SK-N-SH (cell line): ENCODE measurements around the gene SLC25A29.

Experiments used
- GABPA ChIP-seq: IDR thresholded peaks from 2 replicates; pipeline ENCODE4 v1.4.0; 2012; ENCODE audit warnings: low read depth, mild to moderate bottlenecking
- RAD21 ChIP-seq: IDR thresholded peaks from 2 replicates; pipeline ENCODE4 v1.6.1; 2012; ENCODE audit warnings: mild to moderate bottlenecking, low read length
- TF ChIP-seq, protein P1 (sequence below): fragments of 150-350 bp; IDR thresholded peaks from 2 replicates; pipeline ENCODE4 v1.6.1; 2017; ENCODE audit warnings: antibody characterized with exemption, low read length, low read depth, borderline replicate concordance
- TF ChIP-seq, protein P2 (sequence below): fragments of 200-600 bp; sonication (generic); IDR thresholded peaks from 2 replicates; pipeline ENCODE4 v1.6.1; 2017; ENCODE audit warnings: antibody characterized with exemption, mild to moderate bottlenecking, moderate library complexity

GRCh38 chr14:100271247-100271939 is 34.9 kb downstream of the SLC25A29 start:
- no peak for TF ChIP-seq GABPA
- peak; percentile 57 for TF ChIP-seq RAD21
- TF ChIP-seq, protein P1, sequence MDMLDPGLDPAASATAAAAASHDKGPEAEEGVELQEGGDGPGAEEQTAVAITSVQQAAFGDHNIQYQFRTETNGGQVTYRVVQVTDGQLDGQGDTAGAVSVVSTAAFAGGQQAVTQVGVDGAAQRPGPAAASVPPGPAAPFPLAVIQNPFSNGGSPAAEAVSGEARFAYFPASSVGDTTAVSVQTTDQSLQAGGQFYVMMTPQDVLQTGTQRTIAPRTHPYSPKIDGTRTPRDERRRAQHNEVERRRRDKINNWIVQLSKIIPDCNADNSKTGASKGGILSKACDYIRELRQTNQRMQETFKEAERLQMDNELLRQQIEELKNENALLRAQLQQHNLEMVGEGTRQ: no peak
- TF ChIP-seq, protein P2, sequence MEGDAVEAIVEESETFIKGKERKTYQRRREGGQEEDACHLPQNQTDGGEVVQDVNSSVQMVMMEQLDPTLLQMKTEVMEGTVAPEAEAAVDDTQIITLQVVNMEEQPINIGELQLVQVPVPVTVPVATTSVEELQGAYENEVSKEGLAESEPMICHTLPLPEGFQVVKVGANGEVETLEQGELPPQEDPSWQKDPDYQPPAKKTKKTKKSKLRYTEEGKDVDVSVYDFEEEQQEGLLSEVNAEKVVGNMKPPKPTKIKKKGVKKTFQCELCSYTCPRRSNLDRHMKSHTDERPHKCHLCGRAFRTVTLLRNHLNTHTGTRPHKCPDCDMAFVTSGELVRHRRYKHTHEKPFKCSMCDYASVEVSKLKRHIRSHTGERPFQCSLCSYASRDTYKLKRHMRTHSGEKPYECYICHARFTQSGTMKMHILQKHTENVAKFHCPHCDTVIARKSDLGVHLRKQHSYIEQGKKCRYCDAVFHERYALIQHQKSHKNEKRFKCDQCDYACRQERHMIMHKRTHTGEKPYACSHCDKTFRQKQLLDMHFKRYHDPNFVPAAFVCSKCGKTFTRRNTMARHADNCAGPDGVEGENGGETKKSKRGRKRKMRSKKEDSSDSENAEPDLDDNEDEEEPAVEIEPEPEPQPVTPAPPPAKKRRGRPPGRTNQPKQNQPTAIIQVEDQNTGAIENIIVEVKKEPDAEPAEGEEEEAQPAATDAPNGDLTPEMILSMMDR: peak; percentile 49
